SU-DHL-6 (cell line): ENCODE results near the gene TNNT2.

Experiments used
- H2AFZ ChIP-seq: fragments of 200-600 bp; sonication (generic); 2 replicates; pipeline ENCODE4 v1.6.1; 2014; ENCODE audit warnings: low read depth, mild to moderate bottlenecking, moderate library complexity, mixed read lengths, antibody characterized with exemption, low read length; ENCODE audit not compliant: severe bottlenecking
- H3F3A ChIP-seq: fragments of 200-600 bp; shearing (Covaris generic); 2 replicates; pipeline ENCODE4 v1.6.0; 2016; ENCODE audit warnings: antibody characterized with exemption, mild to moderate bottlenecking; ENCODE audit not compliant: insufficient read depth
- H3K27ac ChIP-seq: fragments of 200-600 bp; sonication (generic); 2 replicates; pipeline ENCODE4 v1.5.1; 2016; ENCODE audit warnings: low read depth, mild to moderate bottlenecking, low read length, moderate library complexity, mixed read lengths
- H3K27me3 ChIP-seq: fragments of 200-600 bp; sonication (generic), shearing (Covaris generic); 2 replicates; pipeline ENCODE4 v1.6.0; 2014; ENCODE audit warnings: mild to moderate bottlenecking, low read length
- H3K36me3 ChIP-seq: fragments of 200-600 bp; sonication (generic); 2 replicates; pipeline ENCODE4 v1.6.1; 2014; ENCODE audit warnings: mild to moderate bottlenecking, low read length, mixed read lengths
- H3K4me2 ChIP-seq: fragments of 300-600, 200-600 bp; shearing (Covaris generic), sonication (generic); 2 replicates; pipeline ENCODE4 v1.6.0; 2014; ENCODE audit warnings: low read length, low read depth, mild to moderate bottlenecking; ENCODE audit not compliant: poor library complexity, severe bottlenecking
- H3K4me3 ChIP-seq: fragments of 200-600 bp; sonication (generic); 2 replicates; pipeline ENCODE4 v1.5.1; 2014; ENCODE audit warnings: antibody characterized with exemption, low read length, mild to moderate bottlenecking, mixed read lengths; ENCODE audit not compliant: insufficient read depth, poor library complexity, severe bottlenecking
- H3K79me2 ChIP-seq: fragments of 200-600 bp; sonication (generic); 2 replicates; pipeline ENCODE4 v1.6.1; 2014; ENCODE audit warnings: mild to moderate bottlenecking, low read length, moderate library complexity; ENCODE audit not compliant: insufficient read depth
- H3K9ac ChIP-seq: fragments of 200-600 bp; sonication (generic); 2 replicates; pipeline ENCODE4 v1.7.0; 2014; ENCODE audit warnings: mild to moderate bottlenecking, low read length
- H3K9me2 ChIP-seq: fragments of 200-600 bp; sonication (generic); replicated peaks from 2 replicates; pipeline ENCODE4 v1.6.1; 2014; ENCODE audit warnings: low read length; ENCODE audit not compliant: insufficient read depth
- H3K9me3 ChIP-seq: fragments of 200-600 bp; sonication (generic); 2 replicates; pipeline ENCODE4 v1.6.1; 2014; ENCODE audit warnings: low read length, mixed read lengths; ENCODE audit not compliant: insufficient read depth
- H4K20me1 ChIP-seq: fragments of 200-600 bp; sonication (generic); 2 replicates; pipeline ENCODE4 v1.6.1; 2014; ENCODE audit warnings: low read depth, mild to moderate bottlenecking, antibody characterized with exemption, low read length, moderate library complexity, mixed read lengths
- EZH2phosphoT487 ChIP-seq: fragments of 200-600 bp; sonication (generic), shearing (Covaris generic); conservative IDR thresholded peaks from 2 replicates; pipeline ENCODE4 v1.6.1; 2018; ENCODE audit warnings: mild to moderate bottlenecking, antibody characterized with exemption, low read length, moderate library complexity, mixed read lengths
- TF ChIP-seq, protein P1 (sequence below): fragments of 200-600 bp; sonication (generic); IDR thresholded peaks from one replicate; pipeline ENCODE4 v1.5.1; 2017; ENCODE audit warnings: antibody characterized with exemption, mild to moderate bottlenecking, low read length, moderate library complexity; ENCODE audit not compliant: insufficient read depth, poor library complexity, severe bottlenecking

The TNNT2 gene

DNA sequence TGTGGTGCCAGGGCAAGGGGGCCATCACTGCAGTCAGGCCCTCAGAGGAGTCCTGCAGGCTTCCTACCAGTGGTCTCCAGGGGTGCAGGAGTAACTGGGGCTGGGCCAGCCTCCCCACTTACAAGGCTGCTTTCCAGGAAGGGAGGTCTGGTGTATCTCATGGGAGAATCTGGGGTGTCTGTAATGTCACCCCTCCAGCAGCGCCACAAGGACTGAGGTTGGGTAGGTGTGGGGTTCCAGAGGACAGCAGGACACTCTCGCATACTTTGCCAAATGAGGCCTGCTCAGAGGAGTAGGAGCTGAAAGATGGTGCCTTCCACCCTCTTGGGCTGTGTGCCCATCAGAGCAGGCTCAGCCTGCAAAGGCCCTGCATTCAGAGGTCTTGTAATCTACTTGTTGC is 46.9 kb downstream of the TNNT2 start:
- Histone ChIP-seq H3K4me2 (no peak overlapping the region), H3K27me3 (no peaks in the 10 kb centered on the region)
- TF ChIP-seq EZH2phosphoT487 = no peak
- TF ChIP-seq, protein P1, sequence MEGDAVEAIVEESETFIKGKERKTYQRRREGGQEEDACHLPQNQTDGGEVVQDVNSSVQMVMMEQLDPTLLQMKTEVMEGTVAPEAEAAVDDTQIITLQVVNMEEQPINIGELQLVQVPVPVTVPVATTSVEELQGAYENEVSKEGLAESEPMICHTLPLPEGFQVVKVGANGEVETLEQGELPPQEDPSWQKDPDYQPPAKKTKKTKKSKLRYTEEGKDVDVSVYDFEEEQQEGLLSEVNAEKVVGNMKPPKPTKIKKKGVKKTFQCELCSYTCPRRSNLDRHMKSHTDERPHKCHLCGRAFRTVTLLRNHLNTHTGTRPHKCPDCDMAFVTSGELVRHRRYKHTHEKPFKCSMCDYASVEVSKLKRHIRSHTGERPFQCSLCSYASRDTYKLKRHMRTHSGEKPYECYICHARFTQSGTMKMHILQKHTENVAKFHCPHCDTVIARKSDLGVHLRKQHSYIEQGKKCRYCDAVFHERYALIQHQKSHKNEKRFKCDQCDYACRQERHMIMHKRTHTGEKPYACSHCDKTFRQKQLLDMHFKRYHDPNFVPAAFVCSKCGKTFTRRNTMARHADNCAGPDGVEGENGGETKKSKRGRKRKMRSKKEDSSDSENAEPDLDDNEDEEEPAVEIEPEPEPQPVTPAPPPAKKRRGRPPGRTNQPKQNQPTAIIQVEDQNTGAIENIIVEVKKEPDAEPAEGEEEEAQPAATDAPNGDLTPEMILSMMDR = no peak

DNA sequence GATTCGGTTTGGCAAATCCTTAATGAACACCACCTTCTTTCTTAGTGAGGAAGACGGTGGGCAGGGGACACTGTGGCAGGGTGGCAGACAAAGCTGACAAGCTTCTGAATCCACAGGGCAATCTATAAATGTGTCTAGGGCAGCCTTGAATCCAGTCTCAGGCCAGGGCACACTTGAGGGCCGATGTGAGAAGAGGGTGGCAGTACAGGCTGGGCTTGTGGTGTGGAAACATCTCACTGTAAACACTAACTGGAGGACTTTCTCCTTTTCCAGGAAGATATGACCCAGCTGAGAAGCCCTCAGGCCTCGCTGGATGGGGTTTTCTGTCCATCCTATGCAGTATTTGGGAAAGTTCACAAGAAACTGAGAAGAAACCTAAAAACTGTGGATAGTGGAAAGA is 47.7 kb downstream of the TNNT2 start:
- no peaks in the 10 kb centered on the region for H3K9me3 ChIP-seq
- no peak overlapping the region for H3K9ac ChIP-seq
- H3K79me2 ChIP-seq = no peaks in the 10 kb centered on the region
- no peaks in the 10 kb centered on the region for H3K9me2 ChIP-seq
- H3K27ac ChIP-seq = no peak overlapping the region
- H3K36me3 ChIP-seq = no peaks in the 10 kb centered on the region
- no peaks in the 10 kb centered on the region for H3K27me3 ChIP-seq
- H3F3A ChIP-seq = no peaks in the 10 kb centered on the region
- no peak overlapping the region for H2AFZ ChIP-seq
- H3K4me3 ChIP-seq = no peak overlapping the region
- H3K4me2 ChIP-seq = no peak overlapping the region
- H4K20me1 ChIP-seq = no peaks in the 10 kb centered on the region
- TF ChIP-seq, protein P1 = no peak
- no peak for TF ChIP-seq EZH2phosphoT487

More for the DNA sequence above, 46.9 kb downstream of the TNNT2 start:
- Histone ChIP-seq H3K79me2 (no peaks in the 10 kb centered on the region), H3F3A (no peaks in the 10 kb centered on the region), H2AFZ (no peak overlapping the region), H3K9me3 (no peaks in the 10 kb centered on the region), H3K4me3 (no peak overlapping the region), H3K9me2 (no peaks in the 10 kb centered on the region), H3K9ac (no peak overlapping the region), H3K36me3 (no peaks in the 10 kb centered on the region), H3K27ac (no peak overlapping the region), H4K20me1 (no peaks in the 10 kb centered on the region)

DNA sequence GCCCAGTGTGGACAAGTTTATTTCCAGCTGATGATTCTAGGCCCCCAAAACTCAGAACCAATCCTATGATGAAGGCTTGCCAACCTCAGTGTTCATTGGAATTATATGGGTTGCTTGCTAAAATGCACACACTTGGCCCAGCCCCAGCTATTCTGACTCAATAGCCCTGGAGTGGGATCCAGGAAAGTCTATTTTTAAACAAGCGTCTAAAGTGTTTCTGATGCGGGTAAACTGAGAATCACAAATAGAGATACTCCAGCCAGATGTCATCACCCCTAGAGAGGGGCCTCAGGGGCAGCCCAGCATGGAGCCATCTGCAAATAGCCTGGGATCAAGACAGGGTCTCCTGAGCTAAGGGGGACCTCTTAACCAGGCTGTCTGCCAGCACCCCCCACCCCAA is 48.2 kb downstream of the TNNT2 start:
- Histone ChIP-seq H3K4me3 (no peak overlapping the region), H3K4me2 (no peak overlapping the region), H3K27ac (no peak overlapping the region), H3F3A (no peaks in the 10 kb centered on the region), H3K9me3 (no peaks in the 10 kb centered on the region), H3K79me2 (no peaks in the 10 kb centered on the region), H3K27me3 (no peaks in the 10 kb centered on the region), H3K9ac (no peak overlapping the region), H3K36me3 (no peaks in the 10 kb centered on the region), H4K20me1 (no peaks in the 10 kb centered on the region), H2AFZ (no peak overlapping the region), H3K9me2 (no peaks in the 10 kb centered on the region)
- TF ChIP-seq, protein P1 = no peak
- TF ChIP-seq EZH2phosphoT487 = no peak
